OCI-LY7 (cell line): ENCODE measurements around the gene RNF125. TPM values are rescaled to one million over a fixed set of nuclear protein-coding genes. Genes with fewer than 3 reads are reported as not detected.
A peak's percentile ranks its signal among the peaks of the same experiment; 100 is the strongest.
"Not testable (repeated sequence)": the region's sequence is repeated elsewhere in the genome, so short reads cannot be mapped to it uniquely, and the experiment has no call there.

Source experiments
- BruUV-seq: library from RNA; stranded (reverse); fragments of 400-500 nt; replicated peaks from 2 replicates; lab custom pipeline; 2021; lab: Mats Ljungman, UMichigan
- CTCF ChIA-PET: fragments of 300-600 bp; sonication (Branson Sonifier 250); formaldehyde crosslinking; loops from one replicate; lab custom pipeline; 2022; ENCODE audit warnings: antibody characterized with exemption; ENCODE audit not compliant: unreplicated experiment; lab: Charles Lee
- POLR2A ChIA-PET: fragments of 300-600 bp; sonication (Branson Sonifier 250); formaldehyde crosslinking; loops from one replicate; lab custom pipeline; 2022; ENCODE audit warnings: antibody characterized with exemption; lab: Charles Lee
- DNase-seq: peaks from one replicate; pipeline ENCODE4 v3.0.0-alpha.2; 2015; ENCODE audit warnings: low spot score
- H2AFZ ChIP-seq: fragments of 200-600 bp; sonication (generic), shearing (Covaris generic); 2 replicates; pipeline ENCODE4 v1.6.1; 2014; ENCODE audit warnings: mild to moderate bottlenecking, antibody characterized with exemption, low read length, moderate library complexity
- H3K27ac ChIP-seq: fragments of 200-600 bp; sonication (generic); 2 replicates; pipeline ENCODE4 v1.5.1; 2014; ENCODE audit warnings: mixed run types, low read depth, mild to moderate bottlenecking, moderate library complexity, low read length, inconsistent platforms; ENCODE audit not compliant: poor library complexity, severe bottlenecking
- H3K36me3 ChIP-seq: fragments of 200-600 bp; sonication (generic); 2 replicates; pipeline ENCODE4 v1.6.1; 2014; ENCODE audit warnings: mild to moderate bottlenecking, antibody characterized with exemption, low read length, moderate library complexity, mixed read lengths; ENCODE audit not compliant: insufficient read depth
- H3K4me1 ChIP-seq: fragments of 200-600 bp; sonication (generic); 2 replicates; pipeline ENCODE4 v1.5.1; 2014; ENCODE audit warnings: mild to moderate bottlenecking, low read length; ENCODE audit not compliant: insufficient read depth, poor library complexity, severe bottlenecking
- H3K4me2 ChIP-seq: fragments of 200-600 bp; sonication (generic); 2 replicates; pipeline ENCODE4 v1.6.1; 2014; ENCODE audit warnings: mild to moderate bottlenecking, low read length
- H3K4me3 ChIP-seq: fragments of 200-600 bp; sonication (generic); 2 replicates; pipeline ENCODE4 v1.5.1; 2014; ENCODE audit warnings: mild to moderate bottlenecking, low read depth, low read length; ENCODE audit not compliant: poor library complexity, severe bottlenecking
- H3K79me2 ChIP-seq: fragments of 200-600 bp; sonication (generic); 2 replicates; pipeline ENCODE4 v1.6.1; 2016; ENCODE audit warnings: low read depth, mild to moderate bottlenecking, low read length, moderate library complexity, mixed read lengths; ENCODE audit not compliant: insufficient read depth
- H3K9me2 ChIP-seq: fragments of 200-600 bp; sonication (generic); 2 replicates; pipeline ENCODE4 v1.6.1; 2016; ENCODE audit warnings: mild to moderate bottlenecking, low read length, mixed read lengths; ENCODE audit not compliant: insufficient read depth
- H3K9me3 ChIP-seq: fragments of 200-600 bp; sonication (generic); 2 replicates; pipeline ENCODE4 v1.6.1; 2014; ENCODE audit warnings: mild to moderate bottlenecking, mixed run types, low read length, mixed read lengths
- H4K20me1 ChIP-seq: fragments of 200-600 bp; sonication (generic); 2 replicates; pipeline ENCODE4 v1.6.1; 2014; ENCODE audit warnings: mild to moderate bottlenecking, antibody characterized with exemption, low read length, moderate library complexity, mixed read lengths; ENCODE audit not compliant: insufficient read depth
- CTCF ChIP-seq: fragments of 200-600 bp; sonication (generic); conservative IDR thresholded peaks from 2 replicates; pipeline ENCODE4 v1.5.1; 2014; ENCODE audit warnings: mild to moderate bottlenecking, antibody characterized with exemption, low read length, moderate library complexity, mixed read lengths
- EZH2phosphoT487 ChIP-seq: fragments of 200-600 bp; sonication (generic); IDR thresholded peaks from 2 replicates; pipeline ENCODE4 v1.6.1; 2018; ENCODE audit warnings: low read depth, borderline replicate concordance, mild to moderate bottlenecking, mixed run types, antibody characterized with exemption, low read length, moderate library complexity, mixed read lengths
- intact Hi-C: fragments of 100-400 bp; cut with micrococcal nuclease; formaldehyde crosslinking; loops from one replicate; pipeline ENCODE4 v1.10.0; 2022; ENCODE audit not compliant: unreplicated experiment
- total RNA-seq, 2 experiments: library from RNA; depleted of rRNA in 1 of 2; stranded (reverse); fragments of >200 nt in 1 of 2; shearing (Covaris generic) in 1 of 2; gene quantifications; 2 replicates each; pipeline ENCODE4 v1.2.3, GENCODE V29; 2014 to 2022

Gene RNF125
- total RNA-seq, 2 experiments from 2014 or later, result 1.2 to 3.2 TPM

DNA sequence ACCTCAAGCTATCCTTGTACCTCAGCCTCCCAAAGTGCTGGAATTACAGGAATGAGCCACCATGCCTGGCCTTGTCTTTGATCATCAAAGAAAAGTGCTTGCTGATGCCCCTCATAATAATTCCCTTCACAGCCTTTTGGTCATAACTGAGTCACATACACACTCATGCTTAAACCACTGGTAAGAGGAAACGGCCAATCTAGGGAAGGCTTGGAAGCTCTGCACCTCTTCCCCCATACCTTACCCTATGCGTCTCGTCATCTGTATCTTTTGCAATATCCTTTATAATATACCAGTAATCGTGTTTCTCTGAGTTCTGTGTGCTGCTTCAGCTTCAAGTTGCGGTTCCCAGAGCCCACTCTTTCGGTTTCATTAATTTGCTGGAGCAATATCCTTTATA lies 68.3 kb downstream of the RNF125 start:
- Histone ChIP-seq H4K20me1 (no peaks in the 10 kb centered on the region), H3K9me2 (no peaks in the 10 kb centered on the region), H3K9me3 (no peaks in the 10 kb centered on the region), H3K27ac (no peak overlapping the region), H2AFZ (no peak overlapping the region), H3K79me2 (no peaks in the 10 kb centered on the region), H3K4me3 (no peak overlapping the region), H3K4me1 (peaks cover 20% of the 10 kb centered on the region), H3K36me3 (no peaks in the 10 kb centered on the region), H3K4me2 (no peak overlapping the region)
- no peak for DNase-seq
- ChIA-PET CTCF (no interaction called here), POLR2A (interaction anchor here (0.6 to 0.9 kb wide), 3 partner anchors 68 to 178 kb away, joined by 3 to 4 read pairs (median 3); partner anchors contain the start of gene RNF125)
- no TSS peak for BruUV-seq
- TF ChIP-seq EZH2phosphoT487 (no peak), CTCF (no peak)
- intact Hi-C loops, result no loop called here

DNA sequence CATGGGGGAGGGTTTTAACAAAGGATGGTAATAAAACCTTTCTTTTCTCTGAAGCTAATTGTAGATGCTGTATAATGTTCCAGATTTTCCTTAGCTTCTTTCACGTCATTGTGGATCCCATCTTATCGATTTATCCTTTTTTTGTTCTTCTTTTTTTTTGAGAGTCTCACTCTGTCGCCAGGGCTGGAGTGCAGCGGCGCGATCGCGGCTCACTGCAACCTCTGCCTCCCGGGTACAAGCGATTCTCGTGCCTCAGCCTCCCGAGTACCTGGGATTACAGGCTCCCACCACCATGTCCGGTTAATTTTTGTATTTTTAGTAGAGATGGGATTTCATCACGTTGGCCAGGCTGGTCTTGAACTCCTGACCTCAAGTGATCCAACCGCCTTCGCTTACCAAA lies 72.2 kb downstream of the RNF125 start:
- ChIA-PET CTCF (interaction anchor here (0.6 kb wide), 1 partner anchor 1123 kb away, joined by 3 read pairs; no protein-coding TSS in a partner anchor), POLR2A (interaction anchor here (0.5 to 0.6 kb wide), 2 partner anchors 71 to 147 kb away, joined by 3 to 6 read pairs; no protein-coding TSS in a partner anchor)
- not testable (repeated sequence) for H3K9me2 ChIP-seq, BruUV-seq, H2AFZ ChIP-seq, H3K4me3 ChIP-seq, DNase-seq, H4K20me1 ChIP-seq, H3K27ac ChIP-seq, H3K9me3 ChIP-seq, H3K4me2 ChIP-seq
- Histone ChIP-seq H3K4me1 (peaks cover 22% of the 10 kb centered on the region), H3K79me2 (peaks cover 33% of the 10 kb centered on the region), H3K36me3 (peaks cover 17% of the 10 kb centered on the region)
- intact Hi-C loops, result loop anchor here (5.0 kb wide), 1 partner anchor 404 kb away; no protein-coding TSS in a partner anchor

DNA sequence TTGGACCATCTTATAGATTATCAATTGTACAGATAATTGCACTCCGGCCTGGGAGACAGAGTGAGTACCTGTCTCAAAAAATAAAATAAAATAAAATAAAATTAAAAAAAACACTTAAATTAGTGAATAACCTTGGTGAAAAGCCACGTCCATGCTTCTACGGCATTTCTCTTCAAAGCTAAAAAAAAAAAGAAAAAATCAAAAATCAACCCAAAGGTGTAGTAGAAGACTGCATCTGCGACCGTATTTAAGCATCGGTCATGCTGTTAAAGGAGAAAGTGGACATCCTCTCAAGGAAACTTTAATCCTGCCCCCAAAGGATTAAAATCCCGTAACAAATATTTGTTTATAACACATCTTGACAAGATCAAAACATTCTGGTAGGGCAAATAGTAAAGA lies 72.7 kb downstream of the RNF125 start:
- intact Hi-C loops, result loop anchor here (5.0 kb wide), 1 partner anchor 404 kb away; no protein-coding TSS in a partner anchor
- peaks cover 7% of the 10 kb centered on the region; the same call in 1 of the 2 replicates for H4K20me1 ChIP-seq
- POLR2A ChIA-PET, result interaction anchor here (0.5 to 1.0 kb wide), 5 partner anchors 52 to 358 kb away, joined by 3 to 5 read pairs (median 4); no protein-coding TSS in a partner anchor
- H3K79me2 ChIP-seq, result peaks cover 37% of the 10 kb centered on the region
- no peak overlapping the region; the same call in 1 of the 2 replicates for H2AFZ ChIP-seq
- no peak for DNase-seq
- peak overlapping the region; percentile 97 for H3K27ac ChIP-seq
- H3K9me2 ChIP-seq, result no peaks in the 10 kb centered on the region
- H3K9me3 ChIP-seq, result no peaks in the 10 kb centered on the region
- peak overlapping the region; percentile 90 for H3K4me2 ChIP-seq
- H3K4me1 ChIP-seq, result peaks cover 20% of the 10 kb centered on the region
- BruUV-seq, result no TSS peak
- no peak for TF ChIP-seq EZH2phosphoT487
- TF ChIP-seq CTCF, result no peak
- peak overlapping the region; percentile 96 for H3K4me3 ChIP-seq
- CTCF ChIA-PET, result no interaction called here
- peaks cover 22% of the 10 kb centered on the region for H3K36me3 ChIP-seq
